GM18511 (cell line): ENCODE results near the gene FAM78A.
"Not testable (repeated sequence)": the region's sequence is repeated elsewhere in the genome, so short reads cannot be mapped to it uniquely, and the experiment has no call there.

Experiments
- ATAC-seq: cut with Tn5 transposase; IDR thresholded peaks from one replicate; pipeline ENCODE4 v1.9.1; 2021; ENCODE audit warnings: mild to moderate bottlenecking, moderate library complexity; ENCODE audit not compliant: unreplicated experiment

FAM78A gene

DNA sequence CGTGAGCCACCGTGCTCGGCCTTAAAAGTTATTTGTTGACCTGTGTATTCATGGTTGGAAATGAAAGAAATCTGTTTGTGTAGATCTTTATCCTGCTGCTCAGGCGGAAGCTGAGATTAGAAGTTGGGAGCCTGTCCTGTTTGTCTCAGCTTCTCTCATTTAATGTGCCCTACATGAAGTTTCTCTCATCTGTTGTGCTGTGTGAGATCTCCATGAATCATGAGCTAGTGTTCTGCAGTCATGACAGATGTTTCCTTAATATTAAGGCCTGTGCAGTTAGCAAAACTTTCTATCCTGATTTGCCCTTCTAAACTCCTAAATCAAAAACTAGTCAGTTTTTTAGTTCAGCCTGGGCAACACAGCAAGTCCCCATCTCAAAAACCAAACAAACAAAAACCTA, 59.5 kb downstream of the FAM78A start:
- ATAC-seq: no peak

- ATAC-seq: no peak
These were observed 61.4 kb downstream of the FAM78A start for GRCh38 chr9:131214876-131215275.

- no peak for ATAC-seq
These were observed 61.9 kb downstream of the FAM78A start for GRCh38 chr9:131214286-131214856.

- not testable (repeated sequence) for ATAC-seq
These were observed 64.4 kb downstream of the FAM78A start for GRCh38 chr9:131211920-131212319.
